K562 (cell line): ENCODE data around the gene THBS2. TPM values are rescaled to one million over a fixed set of nuclear protein-coding genes. Genes with fewer than 3 reads are reported as not detected.

Experiments used
- FOXK2 ChIP-seq, 2 experiments: fragments of 450-650 bp; IDR thresholded peaks in 1 of 2; conservative IDR thresholded peaks in 1 of 2; 2 replicates each; pipeline ENCODE4 v1.6.1; 2016; ENCODE audit warnings: low read depth in 2 of 2, mild to moderate bottlenecking in 1 of 2
- RERE ChIP-seq: sonication (generic); formaldehyde crosslinking; IDR thresholded peaks from 2 replicates; pipeline ENCODE4 v1.8.0; 2023; ENCODE audit warnings: missing genetic modification reagents, mild to moderate bottlenecking, borderline replicate concordance
- ZNF133 ChIP-seq: fragments of 250-450 bp; sonication (Bioruptor Pico); IDR thresholded peaks from 2 replicates; pipeline ENCODE4 v1.4.0; 2020; ENCODE audit warnings: mild to moderate bottlenecking
- polyA plus RNA-seq, 8 experiments: library from polyadenylated mRNA; depleted of rRNA in 4 of 8; stranded (reverse) in 5 of 8; unstranded in 3 of 8; fragments of >200 nt; fragmentation: Nextera tagmentation in 2 of 8; fragmentation: Illumina TruSeq in 1 of 8; extraction: Ambion mirVana in 2 of 8; extraction: Trizol in 1 of 8; gene quantifications; 2 replicates each; pipeline versions ENCODE4 v1.2.1 to v1.2.3, GENCODE V29; 2011 to 2014; ENCODE audit warnings: inconsistent platforms in 1 of 8, missing spikeins in 1 of 8
- total RNA-seq, 7 experiments: library from RNA; depleted of rRNA in 6 of 7; stranded (reverse); fragments of >200 nt in 6 of 7; fragmentation: Illumina TruSeq in 2 of 7; extraction: Trizol in 2 of 7; gene quantifications; 2 replicates each; pipeline versions ENCODE4 v1.2.1 to v1.2.3, GENCODE V29; 2011 to 2021; ENCODE audit warnings: low replicate concordance in 1 of 7
- TF ChIP-seq, protein P1 (sequence below): sonication (generic); formaldehyde crosslinking; IDR thresholded peaks from 2 replicates; pipeline ENCODE4 v1.8.1; 2023; ENCODE audit warnings: mild to moderate bottlenecking, missing genetic modification reagents

Gene THBS2
- total and polyA plus RNA-seq, 9 of the 15 experiments (the other 6 are each of a cell fraction or from before 2014, with no cell fraction given) = 0.03 to 0.11 (median 0.03) TPM; not detected in 6

GRCh38 chr6:169254456-169255316 lies 1.0 kb upstream of the THBS2 start (continued):
- TF ChIP-seq, protein P1, sequence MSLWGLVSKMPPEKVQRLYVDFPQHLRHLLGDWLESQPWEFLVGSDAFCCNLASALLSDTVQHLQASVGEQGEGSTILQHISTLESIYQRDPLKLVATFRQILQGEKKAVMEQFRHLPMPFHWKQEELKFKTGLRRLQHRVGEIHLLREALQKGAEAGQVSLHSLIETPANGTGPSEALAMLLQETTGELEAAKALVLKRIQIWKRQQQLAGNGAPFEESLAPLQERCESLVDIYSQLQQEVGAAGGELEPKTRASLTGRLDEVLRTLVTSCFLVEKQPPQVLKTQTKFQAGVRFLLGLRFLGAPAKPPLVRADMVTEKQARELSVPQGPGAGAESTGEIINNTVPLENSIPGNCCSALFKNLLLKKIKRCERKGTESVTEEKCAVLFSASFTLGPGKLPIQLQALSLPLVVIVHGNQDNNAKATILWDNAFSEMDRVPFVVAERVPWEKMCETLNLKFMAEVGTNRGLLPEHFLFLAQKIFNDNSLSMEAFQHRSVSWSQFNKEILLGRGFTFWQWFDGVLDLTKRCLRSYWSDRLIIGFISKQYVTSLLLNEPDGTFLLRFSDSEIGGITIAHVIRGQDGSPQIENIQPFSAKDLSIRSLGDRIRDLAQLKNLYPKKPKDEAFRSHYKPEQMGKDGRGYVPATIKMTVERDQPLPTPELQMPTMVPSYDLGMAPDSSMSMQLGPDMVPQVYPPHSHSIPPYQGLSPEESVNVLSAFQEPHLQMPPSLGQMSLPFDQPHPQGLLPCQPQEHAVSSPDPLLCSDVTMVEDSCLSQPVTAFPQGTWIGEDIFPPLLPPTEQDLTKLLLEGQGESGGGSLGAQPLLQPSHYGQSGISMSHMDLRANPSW = no peak
- TF ChIP-seq RERE (CRISPR knock-in tag) (no peak), FOXK2 (conservative IDR thresholded peaks at IDR 0.05 in 1 of 2, IDR thresholded peaks at IDR 0.05 in 1 of 2; ENCODE audit: low read depth in 2 of 2) (no peak), ZNF133 (no peak)
